ENCODE data around the gene PTGR3. TPM values are rescaled to one million over a fixed set of nuclear protein-coding genes. Genes with fewer than 3 reads are reported as not detected.
A peak's percentile ranks its signal among the peaks of the same experiment; 100 is the strongest.

PTGR3 gene
- total and polyA plus RNA-seq, 2 donors (not counting 1 experiment from before 2014, with no cell fraction given), result 27.5 to 30.2 TPM

- H2AFZ ChIP-seq (ENCODE audit: insufficient read depth, low read depth, low read length, poor library complexity, severe bottlenecking), result peak overlapping the region; percentile 67
- peak overlapping the region; percentile 61 for H3K9ac ChIP-seq (ENCODE audit: low read length)
- H3K9me3 ChIP-seq (ENCODE audit: control extremely low read depth in 1 of 3, control insufficient read depth in 2 of 3, insufficient read depth in 1 of 3, low read length in 2 of 3), result no peaks in the 10 kb centered on the region
- peaks cover 36% of the 10 kb centered on the region for H3K79me2 ChIP-seq (ENCODE audit: control insufficient read depth, insufficient read depth, low read length)
- ChIA-PET POLR2A (no interaction called here), CTCF (no interaction called here)
- Mint-ChIP-seq H3K27me3 (peaks cover 7% of the 10 kb centered on the region), H3K4me3 (peak overlapping the region; percentile 82), H3K4me1 (peaks cover 55% of the 10 kb centered on the region), H3K27ac (no peak overlapping the region), H3K9me3 (ENCODE audit: insufficient read depth) (no peaks in the 10 kb centered on the region)
- ATAC-seq (ENCODE audit: low read depth) (no peak), DNase-seq (no peak)
- no peaks in the 10 kb centered on the region for H3K36me3 ChIP-seq (replicated peaks in 1 of 2; ENCODE audit: control extremely low read depth in 1 of 2, control insufficient read depth in 1 of 2, extremely low read depth in 1 of 2, insufficient read depth in 2 of 2, low read length in 1 of 2)
- peaks cover 33 to 42% of the 10 kb centered on the region in 2 donors for H3K4me1 ChIP-seq (ENCODE audit: control insufficient read depth in 2 of 2, insufficient read depth in 2 of 2, low read length in 2 of 2)
- peak overlapping the region in 3 of 5 experiments; percentile 47 to 61 (median 60) for H3K4me3 ChIP-seq (ENCODE audit: control extremely low read depth in 1 of 5, extremely low read depth in 1 of 5, insufficient read depth in 1 of 5, low read depth in 2 of 5, low read length in 4 of 5)
- intact Hi-C loops (cut with micrococcal nuclease), result loop anchor here (5.0 to 10.0 kb wide), 2 partner anchors 714 to 1283 kb away; partner anchors contain the start of genes CNDP2 and ZNF516
- no peaks in the 10 kb centered on the region for H3K27me3 ChIP-seq (replicated peaks in 1 of 4; ENCODE audit: control extremely low read depth in 1 of 4, control insufficient read depth in 3 of 4, insufficient read depth in 4 of 4, low read length in 3 of 4)
- H4K20me1 ChIP-seq (ENCODE audit: control insufficient read depth, insufficient read depth, low read length, poor library complexity, severe bottlenecking), result peaks cover 15% of the 10 kb centered on the region
- TF ChIP-seq, protein P1, sequence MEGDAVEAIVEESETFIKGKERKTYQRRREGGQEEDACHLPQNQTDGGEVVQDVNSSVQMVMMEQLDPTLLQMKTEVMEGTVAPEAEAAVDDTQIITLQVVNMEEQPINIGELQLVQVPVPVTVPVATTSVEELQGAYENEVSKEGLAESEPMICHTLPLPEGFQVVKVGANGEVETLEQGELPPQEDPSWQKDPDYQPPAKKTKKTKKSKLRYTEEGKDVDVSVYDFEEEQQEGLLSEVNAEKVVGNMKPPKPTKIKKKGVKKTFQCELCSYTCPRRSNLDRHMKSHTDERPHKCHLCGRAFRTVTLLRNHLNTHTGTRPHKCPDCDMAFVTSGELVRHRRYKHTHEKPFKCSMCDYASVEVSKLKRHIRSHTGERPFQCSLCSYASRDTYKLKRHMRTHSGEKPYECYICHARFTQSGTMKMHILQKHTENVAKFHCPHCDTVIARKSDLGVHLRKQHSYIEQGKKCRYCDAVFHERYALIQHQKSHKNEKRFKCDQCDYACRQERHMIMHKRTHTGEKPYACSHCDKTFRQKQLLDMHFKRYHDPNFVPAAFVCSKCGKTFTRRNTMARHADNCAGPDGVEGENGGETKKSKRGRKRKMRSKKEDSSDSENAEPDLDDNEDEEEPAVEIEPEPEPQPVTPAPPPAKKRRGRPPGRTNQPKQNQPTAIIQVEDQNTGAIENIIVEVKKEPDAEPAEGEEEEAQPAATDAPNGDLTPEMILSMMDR (IDR thresholded peaks at IDR 0.05), result no peak
- TF ChIP-seq EZH2 (IDR thresholded peaks at IDR 0.05; ENCODE audit: borderline replicate concordance, insufficient read depth, low read depth, low read length, poor library complexity, severe bottlenecking), result no peak
- no peak overlapping the region for H3K27ac ChIP-seq (ENCODE audit: low read length in 2 of 2)
- peak overlapping the region; percentile 79 for H3K4me2 ChIP-seq (replicated peaks; ENCODE audit: low read depth, low read length, poor library complexity, severe bottlenecking)
- under 1% methylated on average over 66 of the region's 66 CpGs for WGBS (ENCODE audit: insufficient coverage)
Observed at GRCh38 chr18:75211626-75211952, 2.6 kb upstream of the PTGR3 start.

GRCh38 chr18:75211002-75211621 lies 2.2 kb upstream of the PTGR3 start:
- ATAC-seq (ENCODE audit: low read depth) (peak; percentile 10), DNase-seq (peak; percentile 65)
- Mint-ChIP-seq H3K4me3 (peak overlapping the region; percentile 98), H3K27ac (peak overlapping the region; percentile 87), H3K27me3 (peaks cover 9% of the 10 kb centered on the region), H3K4me1 (peaks cover 55% of the 10 kb centered on the region), H3K9me3 (ENCODE audit: insufficient read depth) (no peaks in the 10 kb centered on the region)
- Histone ChIP-seq H2AFZ (ENCODE audit: insufficient read depth, low read depth, low read length, poor library complexity, severe bottlenecking) (peak overlapping the region; percentile 92), H3K4me2 (replicated peaks; ENCODE audit: low read depth, low read length, poor library complexity, severe bottlenecking) (peak overlapping the region; percentile 85), H3K9ac (ENCODE audit: low read length) (peak overlapping the region; percentile 84), H3K36me3 (replicated peaks in 1 of 2; ENCODE audit: control extremely low read depth in 1 of 2, control insufficient read depth in 1 of 2, extremely low read depth in 1 of 2, insufficient read depth in 2 of 2, low read length in 1 of 2) (no peaks in the 10 kb centered on the region), H3K4me1 (ENCODE audit: control insufficient read depth in 2 of 2, insufficient read depth in 2 of 2, low read length in 2 of 2) (peaks cover 29 to 38% of the 10 kb centered on the region in 2 donors), H3K4me3 (ENCODE audit: control extremely low read depth in 1 of 5, extremely low read depth in 1 of 5, insufficient read depth in 1 of 5, low read depth in 2 of 5, low read length in 4 of 5) (peak overlapping the region; percentile 73 to 90 (median 84)), H4K20me1 (ENCODE audit: control insufficient read depth, insufficient read depth, low read length, poor library complexity, severe bottlenecking) (peaks cover 20% of the 10 kb centered on the region), H3K27me3 (replicated peaks in 1 of 4; ENCODE audit: control extremely low read depth in 1 of 4, control insufficient read depth in 3 of 4, insufficient read depth in 4 of 4, low read length in 3 of 4) (peaks cover 0 to under 1% (median 0%) of the 10 kb centered on the region in 4 experiments), H3K79me2 (ENCODE audit: control insufficient read depth, insufficient read depth, low read length) (peaks cover 34% of the 10 kb centered on the region), H3K27ac (ENCODE audit: low read length in 2 of 2) (peak overlapping the region in 1 of 2 donors; percentile 80), H3K9me3 (ENCODE audit: control extremely low read depth in 1 of 3, control insufficient read depth in 2 of 3, insufficient read depth in 1 of 3, low read length in 2 of 3) (no peaks in the 10 kb centered on the region)
- intact Hi-C loops (cut with micrococcal nuclease), result loop anchor here (5.0 to 10.0 kb wide), 2 partner anchors 714 to 1284 kb away; partner anchors contain the start of genes CNDP2 and ZNF516
- 0% methylated on average over 64 of the region's 64 CpGs for WGBS (ENCODE audit: insufficient coverage)
- ChIA-PET CTCF (no interaction called here), POLR2A (interaction anchor here (0.7 to 0.8 kb wide), 3 partner anchors 34 to 1612 kb away, joined by 4 to 9 read pairs (median 6); no protein-coding TSS in a partner anchor)
- TF ChIP-seq, protein P1 (IDR thresholded peaks at IDR 0.05), result no peak
- TF ChIP-seq EZH2 (IDR thresholded peaks at IDR 0.05; ENCODE audit: borderline replicate concordance, insufficient read depth, low read depth, low read length, poor library complexity, severe bottlenecking), result no peak
